Natural killer cell (primary cell): ENCODE measurements around the gene NTM. TPM values are rescaled to one million over a fixed set of nuclear protein-coding genes. Genes with fewer than 3 reads are reported as not detected.

Experiments used
- ATAC-seq, 3 donors: fragments of 150-1000 bp in 2 of 3; fragments of 200-7000 bp in 1 of 3; cut with Tn5 transposase; 1 replicate in 1 of 3; 2 replicates in 2 of 3; pipeline ENCODE4 v1.10.0; 2021; ENCODE audit warnings: mild to moderate bottlenecking in 2 of 3, moderate library complexity in 2 of 3
- DNase-seq, 2 donors: peaks; one replicate each; pipeline versions ENCODE4 v3.0.0 to v3.0.0-alpha.2; 2013 to 2021; ENCODE audit warnings: mixed read lengths in 1 of 2
- H3K27ac ChIP-seq: one replicate; pipeline ENCODE4 v1.5.1; 2013; ENCODE audit warnings: mild to moderate bottlenecking, low read length
- H3K27me3 ChIP-seq: one replicate; pipeline ENCODE4 v1.6.1; 2013; ENCODE audit warnings: low read length; ENCODE audit not compliant: control insufficient read depth, insufficient read depth
- H3K36me3 ChIP-seq: one replicate; pipeline ENCODE4 v1.6.1; 2013; ENCODE audit warnings: low read length; ENCODE audit not compliant: control insufficient read depth, insufficient read depth
- H3K4me1 ChIP-seq: one replicate; pipeline ENCODE4 v1.6.1; 2013; ENCODE audit warnings: low read length; ENCODE audit not compliant: control insufficient read depth, insufficient read depth
- H3K4me3 ChIP-seq: one replicate; pipeline ENCODE4 v1.5.1; 2013; ENCODE audit warnings: low read length
- H3K9me3 ChIP-seq: one replicate; pipeline ENCODE4 v1.6.1; 2013; ENCODE audit warnings: low read length; ENCODE audit not compliant: control insufficient read depth, insufficient read depth
- H3K27ac Mint-ChIP-seq, 2 donors: one replicate each; pipeline ENCODE4 v1.8.0; 2022; ENCODE audit warnings: mild to moderate bottlenecking in 2 of 2, mixed read lengths in 2 of 2, moderate library complexity in 1 of 2
- H3K27me3 Mint-ChIP-seq, 2 donors: one replicate each; pipeline ENCODE4 v1.8.0; 2022; ENCODE audit warnings: low read depth in 2 of 2, mixed read lengths in 2 of 2
- H3K36me3 Mint-ChIP-seq: one replicate; pipeline ENCODE4 v1.8.0; 2022; ENCODE audit warnings: mixed read lengths
- H3K4me1 Mint-ChIP-seq, 2 donors: one replicate each; pipeline ENCODE4 v1.8.0; 2022; ENCODE audit warnings: mixed read lengths in 2 of 2
- H3K4me3 Mint-ChIP-seq: one replicate; pipeline ENCODE4 v1.8.0; 2022; ENCODE audit warnings: mild to moderate bottlenecking, moderate library complexity, mixed read lengths
- H3K9me3 Mint-ChIP-seq, 2 donors: one replicate each; pipeline ENCODE4 v1.8.0; 2022; ENCODE audit warnings: mixed read lengths in 2 of 2
- CTCF ChIP-seq: fragments of 200-600 bp; IDR thresholded peaks from one replicate; pipeline ENCODE4 v1.8.0; 2022; ENCODE audit warnings: antibody characterized with exemption
- WGBS: methylation state at CpG from one replicate; pipeline ENCODE4 v1.1.7; 2013; ENCODE audit warnings: missing lambda C conversion rate; ENCODE audit not compliant: insufficient coverage; 5-methylcytosine and 5-hydroxymethylcytosine counted together
- intact Hi-C: fragments of 100-400 bp; cut with micrococcal nuclease; formaldehyde crosslinking; loops from one replicate; pipeline ENCODE4 v1.14.2; 2022
- total RNA-seq, 4 donors: library from RNA; stranded (reverse); fragments of 120-200 nt in 1 of 4; gene quantifications; one replicate each; pipeline versions ENCODE4 v1.2.3 to v1.2.4, GENCODE V29; 2013 to 2022

Gene NTM
- total RNA-seq, 3 donors from 2014 or later (not counting 1 experiment from before 2014, with no cell fraction given), result not detected

- WGBS, result 65% methylated on average over 6 of the region's 10 CpGs
- Histone ChIP-seq H3K4me3 (no peak overlapping the region), H3K9me3 (no peaks in the 10 kb centered on the region), H3K36me3 (no peaks in the 10 kb centered on the region), H3K27me3 (no peaks in the 10 kb centered on the region), H3K27ac (no peak overlapping the region), H3K4me1 (no peaks in the 10 kb centered on the region)
- Mint-ChIP-seq H3K4me1 (no peaks in the 10 kb centered on the region), H3K4me3 (no peak overlapping the region), H3K27ac (no peak overlapping the region), H3K27me3 (peaks cover 0 to 7% of the 10 kb centered on the region in 2 donors), H3K36me3 (no peaks in the 10 kb centered on the region), H3K9me3 (peaks cover 0 to 8% of the 10 kb centered on the region in 2 donors)
- no peak for ATAC-seq
- intact Hi-C loops, result no loop called here
- DNase-seq, result no peak
- TF ChIP-seq CTCF, result no peak
Measured at GRCh38 chr11:131447277-131447815, 76.9 kb downstream of the NTM start.

- H3K27me3 Mint-ChIP-seq, result peaks cover 0 to 7% of the 10 kb centered on the region in 2 donors
- Histone ChIP-seq H3K27me3 (no peaks in the 10 kb centered on the region), H3K27ac (no peak overlapping the region), H3K4me3 (no peak overlapping the region), H3K36me3 (no peaks in the 10 kb centered on the region), H3K4me1 (no peaks in the 10 kb centered on the region), H3K9me3 (no peaks in the 10 kb centered on the region)
- no peak overlapping the region for H3K27ac Mint-ChIP-seq
- no peak for TF ChIP-seq CTCF
- intact Hi-C loops, result no loop called here
- ATAC-seq, result no peak
- peaks cover 0 to 8% of the 10 kb centered on the region in 2 donors for H3K9me3 Mint-ChIP-seq
- 88% methylated on average over 11 of the region's 11 CpGs for WGBS
- no peak overlapping the region for H3K4me3 Mint-ChIP-seq
- DNase-seq, result no peak
- no peaks in the 10 kb centered on the region for H3K4me1 Mint-ChIP-seq
- H3K36me3 Mint-ChIP-seq, result no peaks in the 10 kb centered on the region
Measured at GRCh38 chr11:131447898-131448297, 77.5 kb downstream of the NTM start.

- peaks cover 0 to 7% of the 10 kb centered on the region in 2 donors for H3K9me3 Mint-ChIP-seq
- no peak overlapping the region for H3K4me3 ChIP-seq
- H3K27ac ChIP-seq, result no peak overlapping the region
- no peaks in the 10 kb centered on the region for H3K36me3 ChIP-seq
- no peak for ATAC-seq
- 83% methylated on average over 17 of the region's 17 CpGs for WGBS
- no peaks in the 10 kb centered on the region for H3K27me3 ChIP-seq
- no peak for DNase-seq
- peaks cover 0 to 7% of the 10 kb centered on the region in 2 donors for H3K27me3 Mint-ChIP-seq
- no peaks in the 10 kb centered on the region for H3K36me3 Mint-ChIP-seq
- H3K27ac Mint-ChIP-seq, result no peak overlapping the region
- no peaks in the 10 kb centered on the region for H3K4me1 ChIP-seq
- no peaks in the 10 kb centered on the region for H3K4me1 Mint-ChIP-seq
- intact Hi-C loops, result no loop called here
- H3K9me3 ChIP-seq, result no peaks in the 10 kb centered on the region
- TF ChIP-seq CTCF, result no peak
- no peak overlapping the region for H3K4me3 Mint-ChIP-seq
Measured at GRCh38 chr11:131449036-131450019, 78.9 kb downstream of the NTM start.
